ENCODE results near the gene CRIP2. TPM values are rescaled to one million over a fixed set of nuclear protein-coding genes. Genes with fewer than 3 reads are reported as not detected.

The CRIP2 gene
- total and polyA plus RNA-seq, 2 of the 13 experiments (the other 11 are each of a cell fraction or from before 2014, with no cell fraction given) = 31.6 to 37.9 TPM

GRCh38 chr14:105490572-105491365 lies 16.1 kb downstream of the CRIP2 start, which contains the start of gene TEDC1 (continued):
- peak; percentile 24 for TF ChIP-seq ASH2L (IDR thresholded peaks at IDR 0.05; ENCODE audit: insufficient read length, low read depth, low read length)
- TF ChIP-seq BCL6 (CRISPR knock-in tag; IDR thresholded peaks at IDR 0.05) = 0 out of 2 replicates have a peak, but pooled peaks have one; percentile 15
- no peak; the same call in 1 of the 2 replicates for TF ChIP-seq JUN (CRISPR knock-in tag; IDR thresholded peaks at IDR 0.05)
- TF ChIP-seq SMARCE1 (IDR thresholded peaks at IDR 0.05; ENCODE audit: borderline replicate concordance) = no peak
- peak; percentile 95 for TF ChIP-seq GABPB1 (CRISPR knock-in tag; IDR thresholded peaks at IDR 0.05)
- peak; percentile 72; the same call in 1 of the 2 replicates for TF ChIP-seq ZNF816 (CRISPR knock-in tag; IDR thresholded peaks at IDR 0.05; ENCODE audit: borderline replicate concordance)
- no peak for TF ChIP-seq PHB2 (IDR thresholded peaks at IDR 0.05; ENCODE audit: partially characterized antibody)
- TF ChIP-seq, protein P1, sequence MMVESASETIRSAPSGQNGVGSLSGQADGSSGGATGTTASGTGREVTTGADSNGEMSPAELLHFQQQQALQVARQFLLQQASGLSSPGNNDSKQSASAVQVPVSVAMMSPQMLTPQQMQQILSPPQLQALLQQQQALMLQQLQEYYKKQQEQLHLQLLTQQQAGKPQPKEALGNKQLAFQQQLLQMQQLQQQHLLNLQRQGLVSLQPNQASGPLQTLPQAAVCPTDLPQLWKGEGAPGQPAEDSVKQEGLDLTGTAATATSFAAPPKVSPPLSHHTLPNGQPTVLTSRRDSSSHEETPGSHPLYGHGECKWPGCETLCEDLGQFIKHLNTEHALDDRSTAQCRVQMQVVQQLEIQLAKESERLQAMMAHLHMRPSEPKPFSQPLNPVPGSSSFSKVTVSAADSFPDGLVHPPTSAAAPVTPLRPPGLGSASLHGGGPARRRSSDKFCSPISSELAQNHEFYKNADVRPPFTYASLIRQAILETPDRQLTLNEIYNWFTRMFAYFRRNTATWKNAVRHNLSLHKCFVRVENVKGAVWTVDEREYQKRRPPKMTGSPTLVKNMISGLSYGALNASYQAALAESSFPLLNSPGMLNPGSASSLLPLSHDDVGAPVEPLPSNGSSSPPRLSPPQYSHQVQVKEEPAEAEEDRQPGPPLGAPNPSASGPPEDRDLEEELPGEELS (CRISPR knock-in tag; IDR thresholded peaks at IDR 0.05) = peak; percentile 58
- peak; percentile 98 for TF ChIP-seq RAD21 (CRISPR knock-in tag; IDR thresholded peaks at IDR 0.05)
- 0 out of 2 replicates have a peak, but pooled peaks have one; percentile 44 for TF ChIP-seq ZNF605 (CRISPR knock-in tag; IDR thresholded peaks at IDR 0.05)
- TF ChIP-seq SP4 (CRISPR knock-in tag; IDR thresholded peaks at IDR 0.05) = peak; percentile 89
- no peak for TF ChIP-seq PRPF4 (IDR thresholded peaks at IDR 0.05; ENCODE audit: low read depth, low read length, poor library complexity, severe bottlenecking)
- TF ChIP-seq ZNF761 (CRISPR knock-in tag; conservative IDR thresholded peaks at IDR 0.05) = no peak
- TF ChIP-seq MYPOP (CRISPR knock-in tag; IDR thresholded peaks at IDR 0.05) = peak; percentile 93
- 0 out of 2 replicates have a peak, but pooled peaks have one; percentile 39 for TF ChIP-seq HOXA9 (CRISPR knock-in tag; IDR thresholded peaks at IDR 0.05; ENCODE audit: borderline replicate concordance)
- peak; percentile 38 for TF ChIP-seq HMG20B (CRISPR knock-in tag; conservative IDR thresholded peaks at IDR 0.05)
- peak in 1 of 2 experiments; percentile 75; a peak in 1 of 4 replicates for TF ChIP-seq POLR2A (IDR thresholded peaks at IDR 0.05; ENCODE audit: insufficient read depth in 1 of 2, low read depth in 2 of 2, low read length in 2 of 2)
- peak; percentile 61 for TF ChIP-seq TOPORS (CRISPR knock-in tag; IDR thresholded peaks at IDR 0.05)
- peak; percentile 18; the same call in 1 of the 2 replicates for TF ChIP-seq ARNTL (CRISPR knock-in tag; IDR thresholded peaks at IDR 0.05)
- no peak for TF ChIP-seq ZNF569 (CRISPR knock-in tag; IDR thresholded peaks at IDR 0.05; ENCODE audit: borderline replicate concordance)
- TF ChIP-seq ZBTB20 (CRISPR knock-in tag; IDR thresholded peaks at IDR 0.05; ENCODE audit: borderline replicate concordance, low read depth) = peak; percentile 53; the same call in 1 of the 2 replicates
- peak; percentile 57; the same call in 1 of the 2 replicates for TF ChIP-seq ZNF451 (CRISPR knock-in tag; IDR thresholded peaks at IDR 0.05)
- TF ChIP-seq ZNF772 (CRISPR knock-in tag; IDR thresholded peaks at IDR 0.05) = peak; percentile 72; the same call in 1 of the 2 replicates
- TF ChIP-seq, protein P2, sequence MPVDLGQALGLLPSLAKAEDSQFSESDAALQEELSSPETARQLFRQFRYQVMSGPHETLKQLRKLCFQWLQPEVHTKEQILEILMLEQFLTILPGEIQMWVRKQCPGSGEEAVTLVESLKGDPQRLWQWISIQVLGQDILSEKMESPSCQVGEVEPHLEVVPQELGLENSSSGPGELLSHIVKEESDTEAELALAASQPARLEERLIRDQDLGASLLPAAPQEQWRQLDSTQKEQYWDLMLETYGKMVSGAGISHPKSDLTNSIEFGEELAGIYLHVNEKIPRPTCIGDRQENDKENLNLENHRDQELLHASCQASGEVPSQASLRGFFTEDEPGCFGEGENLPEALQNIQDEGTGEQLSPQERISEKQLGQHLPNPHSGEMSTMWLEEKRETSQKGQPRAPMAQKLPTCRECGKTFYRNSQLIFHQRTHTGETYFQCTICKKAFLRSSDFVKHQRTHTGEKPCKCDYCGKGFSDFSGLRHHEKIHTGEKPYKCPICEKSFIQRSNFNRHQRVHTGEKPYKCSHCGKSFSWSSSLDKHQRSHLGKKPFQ (CRISPR knock-in tag; IDR thresholded peaks at IDR 0.05; ENCODE audit: insufficient replicate concordance) = peak; percentile 21

Data from HepG2 (cell line).